ENCODE data around the gene PKNOX2.

The PKNOX2 gene

GRCh38 chr11:125479137-125479536 lies 314.6 kb downstream of the PKNOX2 start:
- H3K27me3 ChIP-seq = peaks cover 50% of the 10 kb centered on the region
- no peaks in the 10 kb centered on the region for H3K9me3 ChIP-seq
- no peak for TF ChIP-seq CTCF (IDR thresholded peaks at IDR 0.05)
- H3K36me3 ChIP-seq = no peaks in the 10 kb centered on the region
- H3K27ac ChIP-seq = no peak overlapping the region
- no peak overlapping the region for H3K4me3 ChIP-seq (ENCODE audit: low read depth in 1 of 2, low read length in 1 of 2)
- no peaks in the 10 kb centered on the region for H3K4me1 ChIP-seq (ENCODE audit: control insufficient read depth in 1 of 2, insufficient read depth in 1 of 2, low read depth in 1 of 2, low read length in 1 of 2)

DNA sequence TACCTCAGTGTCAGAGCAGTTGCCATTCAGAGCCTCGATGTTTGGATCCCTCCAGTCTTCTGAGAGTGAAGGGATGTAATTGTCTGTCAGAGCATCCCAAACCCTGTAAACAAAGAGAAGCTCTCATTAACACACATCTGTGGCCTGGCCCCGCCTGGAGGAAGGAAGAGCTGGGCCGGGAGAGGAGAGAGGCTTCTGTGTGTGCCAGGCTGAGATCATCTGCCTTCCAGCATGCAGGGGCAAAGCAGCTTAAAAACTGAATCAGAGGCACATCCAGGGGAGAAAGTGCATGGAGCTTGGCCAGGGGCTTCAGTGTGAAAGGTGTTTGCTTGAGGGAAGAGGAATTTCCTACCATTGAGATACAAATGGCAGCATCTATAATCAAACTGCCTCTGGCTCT lies 317.0 kb downstream of the PKNOX2 start:
- Histone ChIP-seq H3K27ac (no peak overlapping the region), H3K9me3 (no peaks in the 10 kb centered on the region), H3K36me3 (no peaks in the 10 kb centered on the region), H3K27me3 (peaks cover 60% of the 10 kb centered on the region), H3K4me3 (ENCODE audit: low read depth in 1 of 2, low read length in 1 of 2) (no peak overlapping the region), H3K4me1 (ENCODE audit: control insufficient read depth in 1 of 2, insufficient read depth in 1 of 2, low read depth in 1 of 2, low read length in 1 of 2) (no peaks in the 10 kb centered on the region)
- TF ChIP-seq CTCF (IDR thresholded peaks at IDR 0.05) = no peak
